Muscle of back (tissue), 11 donors: Measurements from ENCODE around the gene GTF3C5. TPM values are rescaled to one million over a fixed set of nuclear protein-coding genes. Genes with fewer than 3 reads are reported as not detected.
"Not testable (repeated sequence)": the region's sequence is repeated elsewhere in the genome, so short reads cannot be mapped to it uniquely, and the experiment has no call there.

Experiments
- DNase-seq, 3 donors: peaks; one replicate each; pipeline versions ENCODE4 v3.0.0 to v3.0.0-alpha.2; 2013
- polyA plus RNA-seq, 10 donors: library from polyadenylated mRNA; unstranded; fragments of 120-200 nt; gene quantifications; one replicate each; pipeline ENCODE4 v1.2.1, GENCODE V29; 2013; ENCODE audit not compliant: insufficient read length in 10 of 10

GTF3C5 gene
- polyA plus RNA-seq, 10 donors = 34.4 to 55.4 (median 46.3) TPM

DNA sequence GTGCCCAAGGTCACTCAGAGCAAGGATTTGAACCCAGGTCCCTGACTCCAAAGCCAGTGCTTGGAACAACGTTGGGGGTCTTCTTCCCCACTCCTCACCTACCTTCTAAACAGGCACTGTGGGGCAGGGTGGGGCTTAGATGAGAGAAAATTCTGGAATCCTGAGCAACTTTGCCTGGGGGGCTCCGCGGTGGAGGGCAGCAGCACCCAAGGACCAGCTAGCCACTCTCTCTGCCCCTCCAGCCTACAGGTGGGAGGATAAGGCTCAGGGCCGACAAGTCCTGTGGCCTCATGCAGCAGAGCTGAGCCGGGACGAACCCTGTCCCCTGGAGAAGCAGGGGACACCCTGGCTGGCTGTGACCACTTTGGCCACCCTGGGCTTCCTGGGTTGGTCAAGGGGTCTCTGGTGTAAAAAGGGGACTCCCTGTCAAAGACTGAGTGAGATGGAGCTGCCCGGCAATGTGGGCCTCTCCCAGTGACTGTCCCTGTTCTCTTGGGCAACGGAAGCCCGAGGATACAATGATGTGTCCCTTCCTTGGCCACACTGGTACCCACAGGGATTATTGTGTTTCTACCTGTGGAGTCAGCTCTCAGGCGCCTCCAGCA, 57.5 kb downstream of the GTF3C5 start:
- DNase-seq = no peak

DNA sequence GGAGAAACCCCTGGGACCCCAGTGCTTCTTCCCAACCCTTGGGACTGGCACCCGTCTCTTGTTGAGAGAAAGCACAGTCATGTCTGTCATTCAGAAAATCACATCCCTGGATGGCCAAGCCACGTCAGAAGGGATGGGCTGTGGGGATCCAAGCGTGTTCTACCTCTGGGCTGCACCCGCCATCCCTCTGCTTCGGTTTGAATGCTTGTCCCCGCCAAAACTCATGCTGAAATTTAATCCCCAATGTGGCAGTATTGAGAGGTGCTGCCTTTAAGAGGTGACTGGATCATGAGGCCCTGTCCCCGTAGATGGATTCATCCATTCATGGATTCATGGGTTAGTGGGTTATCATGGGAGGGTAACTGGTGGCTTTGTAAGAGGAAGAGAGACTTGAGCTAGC, 58.0 kb downstream of the GTF3C5 start:
- no peak for DNase-seq

DNA sequence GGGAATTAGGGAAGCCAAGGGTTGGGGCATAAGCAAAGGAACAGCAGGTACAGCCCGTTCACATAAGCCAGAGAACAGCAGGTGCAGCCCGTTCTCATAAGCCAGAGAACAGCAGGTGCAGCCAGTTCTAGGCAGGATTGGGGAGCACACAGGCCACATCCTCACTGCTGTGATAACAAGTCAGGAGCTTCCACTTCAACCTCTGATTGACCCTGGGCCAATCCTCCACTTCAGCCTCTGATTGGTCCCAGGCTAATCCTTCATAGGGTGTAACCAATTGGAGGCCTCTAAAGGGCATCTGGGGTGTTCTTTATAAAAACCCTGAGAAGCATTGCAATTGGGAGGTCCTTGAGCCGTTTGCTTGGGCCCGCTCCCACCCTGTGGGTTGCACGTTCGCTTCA, 58.5 kb downstream of the GTF3C5 start:
- DNase-seq = no peak

- DNase-seq = no peak
Observed at GRCh38 chr9:133090187-133090586, 59.4 kb downstream of the GTF3C5 start.

DNA sequence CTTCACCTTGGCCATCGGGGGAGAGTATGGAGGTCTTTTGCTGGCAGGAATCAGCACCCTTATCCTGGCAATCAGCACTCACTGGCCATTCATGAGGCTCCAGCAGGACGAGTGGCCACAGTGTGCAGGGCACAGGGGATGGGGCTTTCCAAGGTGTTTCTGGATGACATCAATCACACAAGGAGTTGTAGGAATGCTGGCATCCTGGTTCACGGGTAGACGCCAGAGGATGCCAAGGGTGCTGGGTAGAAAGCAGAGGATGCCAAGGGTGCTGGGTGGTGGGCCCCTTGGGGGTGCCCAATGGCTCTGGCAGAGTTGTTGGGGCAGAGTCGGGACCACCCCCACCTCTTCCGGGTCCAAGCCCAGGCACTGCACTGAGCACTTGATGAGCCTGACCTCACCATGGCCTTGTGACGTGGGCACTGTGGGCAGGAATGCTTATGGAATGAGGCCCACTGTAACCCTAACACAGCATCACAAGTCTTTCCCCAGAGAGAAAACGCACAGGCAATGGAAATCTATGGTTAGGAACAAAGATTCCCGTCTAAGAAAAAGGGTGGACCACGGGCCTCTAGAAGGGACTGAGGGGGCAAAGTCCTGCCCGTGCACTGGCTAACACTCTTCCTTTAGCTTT, 60.1 kb downstream of the GTF3C5 start:
- DNase-seq = no peak

GRCh38 chr9:133094351-133094750, 63.6 kb downstream of the GTF3C5 start:
- DNase-seq = not testable (repeated sequence)

DNA sequence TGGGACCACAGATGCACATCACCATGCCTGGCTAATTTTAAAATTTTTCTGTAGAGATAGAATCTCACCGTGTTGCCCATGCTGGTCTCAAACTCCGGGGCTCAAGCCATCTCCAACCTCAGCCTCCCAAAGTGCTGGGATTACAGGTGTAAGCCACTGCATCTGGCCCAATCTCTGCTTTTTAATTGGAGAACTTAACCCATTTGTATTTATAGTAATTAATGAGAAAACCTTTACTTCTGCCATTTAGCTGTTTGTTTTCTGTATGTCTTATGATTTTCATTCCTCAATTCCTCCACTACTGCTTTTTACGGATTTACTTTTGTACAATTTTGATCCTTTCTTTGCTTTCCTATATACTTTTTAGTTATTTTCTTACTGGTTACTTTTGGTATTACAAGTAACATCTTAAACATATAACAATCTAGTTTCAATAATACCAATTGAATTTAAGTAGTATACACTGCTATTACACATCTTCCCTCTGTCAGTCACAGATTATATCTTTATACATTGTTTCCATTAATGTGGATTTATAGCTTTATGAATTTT, 64.1 kb downstream of the GTF3C5 start:
- no peak for DNase-seq

DNA sequence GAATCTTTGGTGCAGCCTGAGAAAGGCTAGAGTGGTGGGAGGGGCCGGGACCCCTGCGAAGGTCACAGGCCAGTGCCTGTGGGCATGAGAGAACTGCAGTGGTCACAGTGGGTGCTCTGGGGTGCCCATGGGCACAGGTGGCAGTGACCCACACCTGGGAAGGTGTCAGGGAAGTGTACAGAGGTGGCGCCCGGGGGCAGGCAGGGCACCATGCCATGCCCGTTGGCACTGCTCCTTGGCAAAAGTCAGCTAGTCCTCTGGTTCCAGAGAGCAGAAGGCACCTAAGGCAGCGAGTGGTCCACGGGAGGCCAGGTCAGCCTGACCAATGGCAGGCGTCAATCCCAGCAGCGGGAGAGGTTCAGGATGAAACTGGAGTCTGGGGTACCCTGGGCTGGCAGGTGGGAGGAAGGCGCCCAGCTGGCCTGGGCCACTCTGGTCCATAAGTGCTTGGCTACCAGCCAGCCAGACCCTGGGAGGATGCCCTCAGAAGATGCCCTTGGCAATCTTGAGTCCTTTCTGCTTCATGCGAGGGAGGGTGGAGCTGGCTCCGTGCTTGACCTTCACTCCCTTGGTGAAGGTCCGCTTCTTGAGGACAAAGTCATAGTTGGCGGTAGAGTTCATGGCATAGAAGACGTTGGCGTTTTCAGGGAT, 67.4 kb downstream of the GTF3C5 start:
- DNase-seq = no peak

GRCh38 chr9:133098871-133099270, 68.1 kb downstream of the GTF3C5 start:
- DNase-seq = no peak

- no peak for DNase-seq
Observed at GRCh38 chr9:133099726-133100505, 69.1 kb downstream of the GTF3C5 start.

DNA sequence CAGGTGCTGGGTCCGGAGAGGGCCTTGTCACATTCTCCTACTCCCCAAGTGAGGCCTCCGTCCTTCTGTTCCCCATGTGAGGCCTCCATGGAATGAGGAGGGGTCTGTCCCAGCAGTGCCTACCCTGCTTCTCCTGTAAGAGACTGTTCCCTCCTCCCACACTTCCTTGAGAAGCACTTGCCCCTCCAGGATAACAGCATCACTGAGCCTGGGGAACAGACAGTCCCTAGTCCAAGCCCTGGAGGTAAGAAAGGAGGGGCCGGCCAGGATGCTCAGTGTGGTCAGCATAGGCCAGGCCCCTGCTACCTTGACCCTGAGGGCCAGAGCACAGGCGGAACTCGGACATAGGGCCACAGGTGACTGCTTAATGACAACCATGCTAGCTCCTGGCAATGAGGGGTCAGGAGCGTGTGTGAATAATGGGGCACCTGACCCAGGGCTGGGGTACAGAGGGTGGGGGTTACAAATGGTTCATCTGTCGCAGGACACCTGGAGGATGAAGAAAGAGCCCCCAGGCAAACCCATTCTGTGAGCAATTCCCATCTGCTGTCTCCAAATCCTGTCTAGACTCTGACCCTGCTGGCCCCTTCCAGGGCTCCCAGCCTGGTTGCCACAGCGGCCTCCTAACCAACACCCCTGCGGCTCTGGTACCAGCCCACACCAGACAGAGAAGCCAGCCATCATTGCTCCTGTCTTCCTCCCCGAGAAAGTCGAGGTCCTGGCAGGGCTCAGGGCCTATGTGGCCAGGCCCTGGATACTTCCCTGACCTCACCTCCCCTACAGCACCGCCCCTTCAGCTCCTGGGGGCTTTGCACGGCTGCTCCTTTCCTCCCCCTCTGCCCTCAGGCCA, 69.9 kb downstream of the GTF3C5 start:
- no peak for DNase-seq

DNA sequence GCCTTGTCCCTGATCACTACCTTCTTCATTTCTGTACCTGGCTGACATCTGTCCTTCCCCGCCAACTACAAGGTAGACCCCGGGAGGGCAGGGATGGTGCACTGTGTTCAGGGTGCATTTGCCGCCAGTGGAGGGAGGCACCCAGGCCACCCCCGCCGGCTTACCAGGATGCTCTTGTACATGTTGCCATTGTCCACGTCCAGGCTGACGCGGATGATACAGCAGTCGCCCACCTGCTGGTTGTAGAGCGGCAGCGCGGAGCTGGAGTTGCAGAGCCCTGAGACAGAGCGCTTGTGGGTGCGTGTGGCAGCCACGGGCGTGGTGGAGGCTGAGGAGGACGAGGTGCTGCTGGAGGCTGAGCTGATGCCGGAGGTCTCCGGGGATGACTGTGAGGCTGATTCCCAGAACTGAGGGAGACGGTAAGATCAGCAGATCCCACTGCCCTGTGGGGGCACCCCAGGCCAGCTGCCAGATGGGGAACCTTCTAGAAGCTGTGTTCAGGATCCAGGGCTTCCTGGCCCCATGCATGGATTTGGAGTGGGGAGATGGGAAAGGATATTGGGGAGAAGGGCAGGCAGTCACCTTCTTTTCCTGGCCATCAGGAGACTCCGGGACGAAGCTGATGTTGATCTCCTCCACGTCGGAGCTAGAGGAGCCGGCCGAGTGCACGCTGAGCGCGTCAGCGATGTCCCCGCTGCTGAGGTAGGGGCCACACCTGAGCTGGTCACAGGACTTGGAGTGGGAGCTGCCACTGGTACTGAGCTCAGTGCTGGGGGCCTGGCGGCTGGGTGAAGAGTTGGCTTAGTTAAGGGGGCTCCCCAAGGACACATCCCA, 70.8 kb downstream of the GTF3C5 start:
- DNase-seq = no peak

GRCh38 chr9:133102190-133103021, 71.6 kb downstream of the GTF3C5 start:
- no peak for DNase-seq

GRCh38 chr9:133103183-133103986, 72.6 kb downstream of the GTF3C5 start:
- peak in 2 of 3 donors; percentile 56 to 69 for DNase-seq

DNA sequence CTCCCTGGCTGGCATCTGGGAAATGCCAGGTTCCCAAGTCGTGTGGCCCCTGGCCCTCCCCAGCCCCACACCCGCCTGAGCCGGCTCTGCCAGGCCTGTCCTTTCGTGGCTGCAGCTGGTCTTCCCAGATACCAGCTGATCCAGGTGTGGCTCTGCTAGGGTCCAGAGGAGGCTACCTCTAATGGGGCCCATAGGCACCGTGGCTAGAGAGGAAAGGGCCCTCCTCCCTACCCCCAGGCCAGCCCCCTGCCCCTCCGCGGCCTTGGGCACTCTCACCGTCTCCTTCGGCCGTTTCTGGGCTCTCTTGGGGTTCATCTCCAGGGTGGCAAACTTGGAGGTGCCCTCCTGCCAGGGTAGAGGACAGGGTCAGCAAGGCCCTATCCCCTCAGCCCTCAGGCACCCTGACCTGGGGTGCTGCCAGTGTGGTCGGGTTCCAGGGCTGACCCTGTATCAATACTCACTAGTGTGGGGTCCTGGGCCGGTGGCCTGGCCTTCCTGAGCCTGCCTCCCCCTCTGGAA, 73.2 kb downstream of the GTF3C5 start:
- no peak for DNase-seq

DNA sequence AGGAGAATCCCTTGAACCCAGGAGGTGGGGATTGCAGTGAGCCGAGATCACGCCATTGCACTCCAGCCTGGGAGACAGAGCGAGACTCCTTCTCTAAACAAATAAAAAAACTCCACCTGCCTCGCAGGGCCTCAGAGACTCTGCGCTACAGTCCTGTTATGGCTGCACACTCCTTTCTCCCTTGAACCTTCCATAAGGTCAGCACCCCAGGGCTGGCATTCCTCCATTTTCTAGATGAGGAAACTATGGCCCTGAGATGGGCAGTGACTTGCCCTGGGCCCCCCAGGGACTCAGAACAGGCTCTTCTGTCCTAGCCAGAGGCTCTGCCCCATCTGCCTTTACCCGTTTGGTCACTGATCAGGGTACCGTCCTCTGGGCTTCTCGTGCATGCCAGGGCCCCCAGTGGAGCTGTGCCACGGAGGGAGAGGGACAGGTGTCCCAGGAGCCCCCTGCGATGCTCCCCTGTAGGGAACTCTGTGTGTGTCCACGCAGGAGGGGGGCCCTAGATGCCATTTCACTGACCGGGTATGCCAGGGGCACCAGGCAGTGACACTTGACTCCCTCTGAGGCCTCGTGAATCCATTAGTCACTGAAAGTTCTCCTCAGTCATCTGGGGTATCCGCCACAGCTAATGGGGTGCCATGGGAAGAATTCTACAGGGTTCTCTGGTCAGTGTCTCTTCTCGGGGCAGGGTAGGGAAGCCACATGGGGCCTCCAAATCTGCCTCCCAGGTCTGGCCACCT, 74.1 kb downstream of the GTF3C5 start:
- DNase-seq = no peak

DNA sequence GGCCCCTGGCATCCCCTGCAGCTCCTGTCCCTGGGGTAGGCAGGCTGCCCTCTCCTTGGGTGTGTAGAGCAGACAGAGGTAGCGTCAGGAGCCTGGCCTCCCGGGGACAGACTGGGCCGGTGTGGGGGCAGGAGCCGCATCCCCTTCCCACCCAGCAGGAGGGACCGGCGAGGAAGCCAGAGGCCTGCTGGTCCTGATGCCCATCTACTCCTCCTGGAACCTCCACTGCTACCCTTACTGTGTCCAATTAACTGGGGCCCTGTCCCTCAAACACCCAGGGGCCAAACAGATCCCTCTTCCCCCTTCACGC, 74.6 kb downstream of the GTF3C5 start:
- no peak for DNase-seq
